Measurements from ENCODE around the gene EML1. TPM values are rescaled to one million over a fixed set of nuclear protein-coding genes. Genes with fewer than 3 reads are reported as not detected.

EML1 gene
- total RNA-seq, 1 experiment from 2014 or later: 9.5 TPM

Other genes starting within 250 kb of the EML1 start
- gene CCDC85C, start 189.2 kb upstream of the EML1 start, total RNA-seq (2022): 19.1 and 29.9 TPM in 2 replicates
- gene HHIPL1, start 148.3 kb upstream of the EML1 start, total RNA-seq (2022): 0.10 TPM in 1 of 2 replicates, not detected in the other
- gene CYP46A1, start 109.1 kb upstream of the EML1 start, total RNA-seq (2022): 0.20 and 0.30 TPM in 2 replicates

Measured in MCF 10A (cell line).